ENCODE measurements around the gene LAIR2.

The LAIR2 gene
- long read RNA-seq, result 0 reads

- Histone ChIP-seq H3K27me3 (ENCODE audit: insufficient read depth, poor library complexity, severe bottlenecking) (peaks cover 13% of the 10 kb centered on the region), H3K4me3 (replicated peaks; ENCODE audit: insufficient read depth, low read length) (peak within 1 kb of the TSS; percentile 14), H3K27ac (replicated peaks) (no peak within 1 kb of the TSS)
- TF ChIP-seq SPI1 (IDR thresholded peaks at IDR 0.05; ENCODE audit: borderline replicate concordance, low read depth) (no peak), POLR2AphosphoS5 (IDR thresholded peaks at IDR 0.05; ENCODE audit: low read depth) (no peak), REST (IDR thresholded peaks at IDR 0.05; ENCODE audit: insufficient replicate concordance, low read depth) (no peak), CTCF (IDR thresholded peaks at IDR 0.05; ENCODE audit: insufficient read depth, low read length) (no peak)
- DNase-seq (ENCODE audit: low read depth in 1 of 2, low spot score in 1 of 2), result no peak
These were observed at the start of gene LAIR2 for GRCh38 chr19:54502518-54503048. LAIR2 (plus strand) TSS chr19:54502831; CDS start chr19:54502919, 88 bp downstream.

- Histone ChIP-seq H3K27ac (replicated peaks) (no peak overlapping the region), H3K4me3 (replicated peaks; ENCODE audit: insufficient read depth, low read length) (no peak overlapping the region), H3K27me3 (ENCODE audit: insufficient read depth, poor library complexity, severe bottlenecking) (no peaks in the 10 kb centered on the region)
- DNase-seq (ENCODE audit: low read depth in 1 of 2, low spot score in 1 of 2), result no peak
- TF ChIP-seq POLR2AphosphoS5 (IDR thresholded peaks at IDR 0.05; ENCODE audit: low read depth), result no peak
- no peak for TF ChIP-seq REST (IDR thresholded peaks at IDR 0.05; ENCODE audit: insufficient replicate concordance, low read depth)
- no peak for TF ChIP-seq CTCF (IDR thresholded peaks at IDR 0.05; ENCODE audit: insufficient read depth, low read length)
- no peak for TF ChIP-seq GABPA (IDR thresholded peaks at IDR 0.05; ENCODE audit: low read depth)
- TF ChIP-seq SPI1 (IDR thresholded peaks at IDR 0.05; ENCODE audit: borderline replicate concordance, low read depth), result no peak
These were observed 48.5 kb upstream of the LAIR2 start for GRCh38 chr19:54453921-54454780.

- no peak overlapping the region for H3K27ac ChIP-seq (replicated peaks)
- TF ChIP-seq GABPA (IDR thresholded peaks at IDR 0.05; ENCODE audit: low read depth), result no peak
- no peak for TF ChIP-seq SPI1 (IDR thresholded peaks at IDR 0.05; ENCODE audit: borderline replicate concordance, low read depth)
- no peak for TF ChIP-seq REST (IDR thresholded peaks at IDR 0.05; ENCODE audit: insufficient replicate concordance, low read depth)
- no peak for TF ChIP-seq POLR2AphosphoS5 (IDR thresholded peaks at IDR 0.05; ENCODE audit: low read depth)
- TF ChIP-seq CTCF (IDR thresholded peaks at IDR 0.05; ENCODE audit: insufficient read depth, low read length), result no peak
- no peak overlapping the region for H3K4me3 ChIP-seq (replicated peaks; ENCODE audit: insufficient read depth, low read length)
- no peak for DNase-seq (ENCODE audit: low read depth in 1 of 2, low spot score in 1 of 2)
- H3K27me3 ChIP-seq (ENCODE audit: insufficient read depth, poor library complexity, severe bottlenecking), result no peaks in the 10 kb centered on the region
These were observed 47.6 kb upstream of the LAIR2 start for GRCh38 chr19:54454781-54455675.
